ENCODE measurements around the gene SCYGR1. TPM values are rescaled to one million over a fixed set of nuclear protein-coding genes. Genes with fewer than 3 reads are reported as not detected.

The SCYGR1 gene
- total and polyA plus RNA-seq, 2 of the 13 experiments (the other 11 are each of a cell fraction or from before 2014, with no cell fraction given), result not detected

GRCh38 chr2:227340106-227340505, 47.6 kb downstream of the SCYGR1 start:
- Histone ChIP-seq H4K20me1 (ENCODE audit: insufficient read depth, low read length) (no peaks in the 10 kb centered on the region), H3K4me2 (ENCODE audit: low read depth, low read length) (no peak overlapping the region), H3K27ac (ENCODE audit: extremely low read length, insufficient read depth, low read length) (no peak overlapping the region), H3K9ac (ENCODE audit: insufficient read depth, low read depth, low read length) (no peak overlapping the region), H3K36me3 (replicated peaks in 1 of 2; ENCODE audit: control insufficient read depth in 1 of 2, insufficient read depth in 2 of 2, low read length in 2 of 2) (peaks cover 3 to 34% of the 10 kb centered on the region in 2 experiments; a peak in 4 of 5 replicates), H3K9me3 (ENCODE audit: low read length) (no peaks in the 10 kb centered on the region), H2AFZ (ENCODE audit: low read length) (no peak overlapping the region), H3K4me3 (replicated peaks in 1 of 3; ENCODE audit: insufficient read depth in 1 of 3, low read depth in 2 of 3, low read length in 3 of 3) (no peak overlapping the region), H3K4me1 (ENCODE audit: insufficient read depth, low read length) (peaks cover 31% of the 10 kb centered on the region), H3K79me2 (ENCODE audit: insufficient read depth, low read length) (no peaks in the 10 kb centered on the region), H3K27me3 (ENCODE audit: control insufficient read depth in 1 of 2, insufficient read depth in 2 of 2, low read length in 2 of 2) (no peaks in the 10 kb centered on the region)
- ChIA-PET CTCF (ENCODE audit: low intra/inter-chr PET ratio, low total read pairs) (no interaction called here), POLR2A (interaction anchor here (1.0 to 4.8 kb wide), 3 partner anchors 8 to 304 kb away, joined by 4 to 33 read pairs (median 11); partner anchors contain the start of gene MFF)
- DNase-seq (ENCODE audit: low spot score) (no peak), ATAC-seq (no peak), FAIRE-seq (no peak)
- intact Hi-C loops (cut with micrococcal nuclease; ENCODE audit: unreplicated experiment), result loop anchor here (10.0 kb wide), 1 partner anchor 135 kb away; the partner anchor contains the start of gene AGFG1
- in situ Hi-C loops (cut with HindIII; ENCODE audit: extremely low pct_ligation_motif_present, low pct_unique_long_range_greater_than_20kb), result no loop called here
- no TSS peak for BruUV-seq (replicated peaks)
- WGBS (ENCODE audit: low lambda C conversion rate), result 85% methylated on average over 6 of the region's 6 CpGs
- TF ChIP-seq, protein P1, sequence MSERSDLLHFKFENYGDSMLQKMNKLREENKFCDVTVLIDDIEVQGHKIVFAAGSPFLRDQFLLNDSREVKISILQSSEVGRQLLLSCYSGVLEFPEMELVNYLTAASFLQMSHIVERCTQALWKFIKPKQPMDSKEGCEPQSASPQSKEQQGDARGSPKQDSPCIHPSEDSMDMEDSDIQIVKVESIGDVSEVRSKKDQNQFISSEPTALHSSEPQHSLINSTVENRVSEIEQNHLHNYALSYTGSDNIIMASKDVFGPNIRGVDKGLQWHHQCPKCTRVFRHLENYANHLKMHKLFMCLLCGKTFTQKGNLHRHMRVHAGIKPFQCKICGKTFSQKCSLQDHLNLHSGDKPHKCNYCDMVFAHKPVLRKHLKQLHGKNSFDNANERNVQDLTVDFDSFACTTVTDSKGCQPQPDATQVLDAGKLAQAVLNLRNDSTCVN (CRISPR knock-in tag; IDR thresholded peaks at IDR 0.05; ENCODE audit: borderline replicate concordance), result no peak
- TF ChIP-seq RFX5 (IDR thresholded peaks at IDR 0.05; ENCODE audit: low read depth, low read length), result no peak
- TF ChIP-seq ZBTB38 (CRISPR knock-in tag; IDR thresholded peaks at IDR 0.05), result no peak
- TF ChIP-seq ZNF674 (CRISPR knock-in tag; IDR thresholded peaks at IDR 0.05; ENCODE audit: low read depth), result no peak
- TF ChIP-seq, protein P2, sequence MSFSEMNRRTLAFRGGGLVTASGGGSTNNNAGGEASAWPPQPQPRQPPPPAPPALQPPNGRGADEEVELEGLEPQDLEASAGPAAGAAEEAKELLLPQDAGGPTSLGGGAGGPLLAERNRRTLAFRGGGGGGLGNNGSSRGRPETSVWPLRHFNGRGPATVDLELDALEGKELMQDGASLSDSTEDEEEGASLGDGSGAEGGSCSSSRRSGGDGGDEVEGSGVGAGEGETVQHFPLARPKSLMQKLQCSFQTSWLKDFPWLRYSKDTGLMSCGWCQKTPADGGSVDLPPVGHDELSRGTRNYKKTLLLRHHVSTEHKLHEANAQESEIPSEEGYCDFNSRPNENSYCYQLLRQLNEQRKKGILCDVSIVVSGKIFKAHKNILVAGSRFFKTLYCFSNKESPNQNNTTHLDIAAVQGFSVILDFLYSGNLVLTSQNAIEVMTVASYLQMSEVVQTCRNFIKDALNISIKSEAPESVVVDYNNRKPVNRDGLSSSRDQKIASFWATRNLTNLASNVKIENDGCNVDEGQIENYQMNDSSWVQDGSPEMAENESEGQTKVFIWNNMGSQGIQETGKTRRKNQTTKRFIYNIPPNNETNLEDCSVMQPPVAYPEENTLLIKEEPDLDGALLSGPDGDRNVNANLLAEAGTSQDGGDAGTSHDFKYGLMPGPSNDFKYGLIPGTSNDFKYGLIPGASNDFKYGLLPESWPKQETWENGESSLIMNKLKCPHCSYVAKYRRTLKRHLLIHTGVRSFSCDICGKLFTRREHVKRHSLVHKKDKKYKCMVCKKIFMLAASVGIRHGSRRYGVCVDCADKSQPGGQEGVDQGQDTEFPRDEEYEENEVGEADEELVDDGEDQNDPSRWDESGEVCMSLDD (CRISPR knock-in tag; IDR thresholded peaks at IDR 0.05; ENCODE audit: borderline replicate concordance), result no peak
- TF ChIP-seq ZNF75D (CRISPR knock-in tag; IDR thresholded peaks at IDR 0.05; ENCODE audit: borderline replicate concordance), result no peak
- no peak for TF ChIP-seq KDM3A (CRISPR knock-in tag; IDR thresholded peaks at IDR 0.05; ENCODE audit: low read depth)
- no peak for TF ChIP-seq PHF5A (CRISPR knock-in tag; IDR thresholded peaks at IDR 0.05; ENCODE audit: low read depth, unreplicated experiment)
- TF ChIP-seq MEIS2 (CRISPR knock-in tag; IDR thresholded peaks at IDR 0.05), result no peak
- no peak for TF ChIP-seq WIZ (CRISPR knock-in tag; IDR thresholded peaks at IDR 0.05)
- TF ChIP-seq, protein P3, sequence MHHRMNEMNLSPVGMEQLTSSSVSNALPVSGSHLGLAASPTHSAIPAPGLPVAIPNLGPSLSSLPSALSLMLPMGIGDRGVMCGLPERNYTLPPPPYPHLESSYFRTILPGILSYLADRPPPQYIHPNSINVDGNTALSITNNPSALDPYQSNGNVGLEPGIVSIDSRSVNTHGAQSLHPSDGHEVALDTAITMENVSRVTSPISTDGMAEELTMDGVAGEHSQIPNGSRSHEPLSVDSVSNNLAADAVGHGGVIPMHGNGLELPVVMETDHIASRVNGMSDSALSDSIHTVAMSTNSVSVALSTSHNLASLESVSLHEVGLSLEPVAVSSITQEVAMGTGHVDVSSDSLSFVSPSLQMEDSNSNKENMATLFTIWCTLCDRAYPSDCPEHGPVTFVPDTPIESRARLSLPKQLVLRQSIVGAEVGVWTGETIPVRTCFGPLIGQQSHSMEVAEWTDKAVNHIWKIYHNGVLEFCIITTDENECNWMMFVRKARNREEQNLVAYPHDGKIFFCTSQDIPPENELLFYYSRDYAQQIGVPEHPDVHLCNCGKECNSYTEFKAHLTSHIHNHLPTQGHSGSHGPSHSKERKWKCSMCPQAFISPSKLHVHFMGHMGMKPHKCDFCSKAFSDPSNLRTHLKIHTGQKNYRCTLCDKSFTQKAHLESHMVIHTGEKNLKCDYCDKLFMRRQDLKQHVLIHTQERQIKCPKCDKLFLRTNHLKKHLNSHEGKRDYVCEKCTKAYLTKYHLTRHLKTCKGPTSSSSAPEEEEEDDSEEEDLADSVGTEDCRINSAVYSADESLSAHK (CRISPR knock-in tag; IDR thresholded peaks at IDR 0.05; ENCODE audit: borderline replicate concordance), result no peak
- TF ChIP-seq, protein P4, sequence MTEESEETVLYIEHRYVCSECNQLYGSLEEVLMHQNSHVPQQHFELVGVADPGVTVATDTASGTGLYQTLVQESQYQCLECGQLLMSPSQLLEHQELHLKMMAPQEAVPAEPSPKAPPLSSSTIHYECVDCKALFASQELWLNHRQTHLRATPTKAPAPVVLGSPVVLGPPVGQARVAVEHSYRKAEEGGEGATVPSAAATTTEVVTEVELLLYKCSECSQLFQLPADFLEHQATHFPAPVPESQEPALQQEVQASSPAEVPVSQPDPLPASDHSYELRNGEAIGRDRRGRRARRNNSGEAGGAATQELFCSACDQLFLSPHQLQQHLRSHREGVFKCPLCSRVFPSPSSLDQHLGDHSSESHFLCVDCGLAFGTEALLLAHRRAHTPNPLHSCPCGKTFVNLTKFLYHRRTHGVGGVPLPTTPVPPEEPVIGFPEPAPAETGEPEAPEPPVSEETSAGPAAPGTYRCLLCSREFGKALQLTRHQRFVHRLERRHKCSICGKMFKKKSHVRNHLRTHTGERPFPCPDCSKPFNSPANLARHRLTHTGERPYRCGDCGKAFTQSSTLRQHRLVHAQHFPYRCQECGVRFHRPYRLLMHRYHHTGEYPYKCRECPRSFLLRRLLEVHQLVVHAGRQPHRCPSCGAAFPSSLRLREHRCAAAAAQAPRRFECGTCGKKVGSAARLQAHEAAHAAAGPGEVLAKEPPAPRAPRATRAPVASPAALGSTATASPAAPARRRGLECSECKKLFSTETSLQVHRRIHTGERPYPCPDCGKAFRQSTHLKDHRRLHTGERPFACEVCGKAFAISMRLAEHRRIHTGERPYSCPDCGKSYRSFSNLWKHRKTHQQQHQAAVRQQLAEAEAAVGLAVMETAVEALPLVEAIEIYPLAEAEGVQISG (CRISPR knock-in tag; IDR thresholded peaks at IDR 0.05), result no peak
- TF ChIP-seq MIER2 (CRISPR knock-in tag; IDR thresholded peaks at IDR 0.05), result no peak
- no peak for TF ChIP-seq ZBTB43 (CRISPR knock-in tag; conservative IDR thresholded peaks at IDR 0.05)

All from HepG2 (cell line).